ENCODE results near the gene XRN1.
"Not testable (repeated sequence)": the region's sequence is repeated elsewhere in the genome, so short reads cannot be mapped to it uniquely, and the experiment has no call there.

XRN1 gene

GRCh38 chr3:142363936-142364467, 83.8 kb downstream of the XRN1 start:
- no peak overlapping the region for H3K9ac ChIP-seq (ENCODE audit: insufficient read length)
- no peak for DNase-seq (ENCODE audit: low read depth, low spot score)
- no peak for TF ChIP-seq EZH2 (IDR thresholded peaks at IDR 0.05)
- TF ChIP-seq FOXP2 (optimal IDR thresholded peaks at IDR 0.05; ENCODE audit: control extremely low read depth, extremely low read length, insufficient read depth): no peak
- TF ChIP-seq POLR2AphosphoS5 (IDR thresholded peaks at IDR 0.05; ENCODE audit: borderline replicate concordance, low read depth, low read length): no peak
- no peaks in the 10 kb centered on the region for H3K9me3 ChIP-seq (ENCODE audit: low read depth, low read length)
- no peak overlapping the region for H3K27ac ChIP-seq
- H3K36me3 ChIP-seq (ENCODE audit: insufficient read depth, low read length): peaks cover 8% of the 10 kb centered on the region; the same call in 1 of the 2 replicates
- no peak overlapping the region for H3K4me3 ChIP-seq

DNA sequence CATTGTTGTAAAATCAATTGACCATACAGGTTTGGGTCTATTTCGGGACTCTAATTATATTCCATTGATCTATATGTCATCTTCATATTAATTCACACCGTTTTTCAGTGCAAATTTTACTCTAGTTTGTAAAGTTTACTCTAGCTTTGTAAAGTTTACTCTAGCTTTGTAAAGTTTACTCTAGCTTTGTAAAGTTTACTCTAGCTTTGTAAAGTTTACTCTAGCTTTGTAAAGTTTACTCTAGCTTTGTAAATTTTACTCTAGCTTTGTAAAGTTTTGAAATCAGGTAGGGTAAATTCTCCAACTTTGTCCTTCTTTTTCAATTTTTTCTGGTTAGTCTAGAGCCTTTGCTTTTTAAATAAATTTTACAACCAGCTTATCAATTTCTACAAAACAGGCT, 84.4 kb downstream of the XRN1 start:
- H3K36me3 ChIP-seq (ENCODE audit: insufficient read depth, low read length); H3K9ac ChIP-seq (ENCODE audit: insufficient read length); DNase-seq (ENCODE audit: low read depth, low spot score); H3K9me3 ChIP-seq (ENCODE audit: low read depth, low read length); H3K27ac ChIP-seq; H3K4me3 ChIP-seq: not testable (repeated sequence)

DNA sequence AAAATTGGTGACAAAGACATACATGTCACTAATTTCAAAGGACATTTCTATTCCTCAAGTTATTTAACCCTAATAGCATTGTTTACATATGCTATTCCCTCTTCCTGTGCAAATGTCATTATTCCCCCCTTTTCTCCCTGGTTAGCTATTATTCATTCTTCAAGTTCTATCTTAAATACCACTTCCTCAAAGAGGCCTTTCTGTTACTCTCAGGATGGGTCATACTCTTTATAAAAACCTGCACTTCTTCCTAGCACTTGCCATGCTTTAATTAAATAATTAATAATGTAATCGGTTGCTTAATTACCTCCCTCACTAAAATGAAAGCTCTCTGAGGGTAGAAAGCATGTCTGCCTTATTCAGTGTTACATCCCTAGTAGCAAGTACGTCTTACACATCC, 88.5 kb downstream of the XRN1 start:
- H3K9ac ChIP-seq (ENCODE audit: insufficient read length): no peak overlapping the region
- peaks cover 38% of the 10 kb centered on the region for H3K36me3 ChIP-seq (ENCODE audit: insufficient read depth, low read length)
- H3K9me3 ChIP-seq (ENCODE audit: low read depth, low read length): no peaks in the 10 kb centered on the region
- no peak for TF ChIP-seq POLR2AphosphoS5 (IDR thresholded peaks at IDR 0.05; ENCODE audit: borderline replicate concordance, low read depth, low read length)
- TF ChIP-seq FOXP2 (optimal IDR thresholded peaks at IDR 0.05; ENCODE audit: control extremely low read depth, extremely low read length, insufficient read depth): no peak
- TF ChIP-seq EZH2 (IDR thresholded peaks at IDR 0.05): no peak
- DNase-seq (ENCODE audit: low read depth, low spot score): no peak
- no peak overlapping the region for H3K27ac ChIP-seq
- no peak overlapping the region for H3K4me3 ChIP-seq

DNA sequence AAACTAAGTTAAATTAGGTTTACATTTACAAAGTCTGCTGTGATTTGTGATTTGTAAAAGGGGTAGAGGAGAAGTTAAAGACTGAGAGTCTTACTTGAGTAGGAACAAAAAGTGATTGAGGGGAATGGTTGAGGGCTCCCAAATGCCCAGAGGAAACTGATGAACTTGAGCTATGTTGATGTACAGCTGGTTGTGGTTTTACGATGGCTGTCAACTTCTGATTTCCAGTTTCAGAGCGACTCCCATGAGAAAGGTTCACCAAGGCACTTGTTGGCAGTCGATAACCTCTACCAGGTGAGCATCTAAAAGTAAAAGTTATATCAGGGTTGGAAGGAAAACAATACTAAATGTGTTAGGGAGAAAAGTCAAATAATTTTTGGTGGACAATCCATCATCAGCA, 91.0 kb downstream of the XRN1 start:
- DNase-seq (ENCODE audit: low read depth, low spot score): no peak
- Histone ChIP-seq H3K36me3 (ENCODE audit: insufficient read depth, low read length) (peaks cover 47% of the 10 kb centered on the region), H3K9me3 (ENCODE audit: low read depth, low read length) (no peaks in the 10 kb centered on the region), H3K27ac (no peak overlapping the region), H3K4me3 (no peak overlapping the region), H3K9ac (ENCODE audit: insufficient read length) (no peak overlapping the region)
- no peak for TF ChIP-seq FOXP2 (optimal IDR thresholded peaks at IDR 0.05; ENCODE audit: control extremely low read depth, extremely low read length, insufficient read depth)
- TF ChIP-seq POLR2AphosphoS5 (IDR thresholded peaks at IDR 0.05; ENCODE audit: borderline replicate concordance, low read depth, low read length): no peak
- no peak for TF ChIP-seq EZH2 (IDR thresholded peaks at IDR 0.05)

DNA sequence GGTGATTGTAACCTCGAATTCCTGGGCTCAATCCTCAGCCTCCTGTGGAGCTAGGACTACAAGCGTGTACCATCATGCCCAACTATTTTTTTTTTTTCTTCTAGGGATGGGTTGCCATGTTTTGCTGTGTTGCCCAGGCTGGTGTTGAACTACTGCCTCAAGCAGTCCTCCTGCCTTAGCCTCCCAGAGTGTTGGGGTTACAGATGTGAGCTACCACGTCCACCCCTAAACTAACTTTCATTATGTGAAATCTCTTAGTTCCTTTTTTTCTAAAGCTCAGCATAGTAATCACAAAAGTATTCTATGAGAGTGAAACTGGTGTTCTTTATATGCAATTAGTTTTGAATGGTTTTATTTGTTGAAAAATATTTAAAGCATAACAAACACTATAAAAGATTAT, 92.1 kb downstream of the XRN1 start:
- no peak overlapping the region for H3K27ac ChIP-seq
- no peaks in the 10 kb centered on the region for H3K9me3 ChIP-seq (ENCODE audit: low read depth, low read length)
- no peak overlapping the region for H3K4me3 ChIP-seq
- DNase-seq (ENCODE audit: low read depth, low spot score): no peak
- no peak for TF ChIP-seq EZH2 (IDR thresholded peaks at IDR 0.05)
- TF ChIP-seq POLR2AphosphoS5 (IDR thresholded peaks at IDR 0.05; ENCODE audit: borderline replicate concordance, low read depth, low read length): no peak
- no peak for TF ChIP-seq FOXP2 (optimal IDR thresholded peaks at IDR 0.05; ENCODE audit: control extremely low read depth, extremely low read length, insufficient read depth)
- H3K36me3 ChIP-seq (ENCODE audit: insufficient read depth, low read length): peaks cover 42% of the 10 kb centered on the region
- H3K9ac ChIP-seq (ENCODE audit: insufficient read length): no peak overlapping the region

- Histone ChIP-seq H3K27ac (no peak overlapping the region), H3K9me3 (ENCODE audit: low read depth, low read length) (no peaks in the 10 kb centered on the region), H3K4me3 (no peak overlapping the region), H3K9ac (ENCODE audit: insufficient read length) (no peak overlapping the region), H3K36me3 (ENCODE audit: insufficient read depth, low read length) (peaks cover 42% of the 10 kb centered on the region)
- TF ChIP-seq FOXP2 (optimal IDR thresholded peaks at IDR 0.05; ENCODE audit: control extremely low read depth, extremely low read length, insufficient read depth) (no peak), EZH2 (IDR thresholded peaks at IDR 0.05) (no peak), POLR2AphosphoS5 (IDR thresholded peaks at IDR 0.05; ENCODE audit: borderline replicate concordance, low read depth, low read length) (no peak)
- no peak for DNase-seq (ENCODE audit: low read depth, low spot score)
These were observed 93.8 kb downstream of the XRN1 start for GRCh38 chr3:142354076-142354475.

DNA sequence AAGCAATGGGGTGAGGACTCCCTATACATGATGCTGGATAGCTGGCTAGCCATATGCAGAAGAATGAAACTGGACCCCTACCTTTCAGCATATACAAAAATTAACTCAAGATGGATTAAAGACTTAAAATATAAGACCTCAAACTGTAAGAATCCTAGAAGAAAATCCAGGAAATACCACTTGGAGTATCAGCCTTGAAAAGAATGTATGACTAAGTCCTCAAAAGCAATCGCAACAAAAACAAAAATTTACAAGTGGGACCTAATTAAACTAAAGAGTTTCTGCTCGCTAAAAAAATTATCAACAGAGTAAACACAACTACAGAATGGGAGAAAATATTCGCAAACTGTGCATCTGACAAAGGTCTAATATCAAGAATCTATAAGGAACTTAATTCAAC, 94.3 kb downstream of the XRN1 start:
- TF ChIP-seq FOXP2 (optimal IDR thresholded peaks at IDR 0.05; ENCODE audit: control extremely low read depth, extremely low read length, insufficient read depth) (no peak), EZH2 (IDR thresholded peaks at IDR 0.05) (no peak), POLR2AphosphoS5 (IDR thresholded peaks at IDR 0.05; ENCODE audit: borderline replicate concordance, low read depth, low read length) (no peak)
- no peak overlapping the region for H3K4me3 ChIP-seq
- H3K9me3 ChIP-seq (ENCODE audit: low read depth, low read length): no peaks in the 10 kb centered on the region
- no peak for DNase-seq (ENCODE audit: low read depth, low spot score)
- H3K9ac ChIP-seq (ENCODE audit: insufficient read length): no peak overlapping the region
- no peak overlapping the region for H3K27ac ChIP-seq
- peaks cover 42% of the 10 kb centered on the region for H3K36me3 ChIP-seq (ENCODE audit: insufficient read depth, low read length)

GRCh38 chr3:142352698-142353097, 95.1 kb downstream of the XRN1 start:
- DNase-seq (ENCODE audit: low read depth, low spot score); H3K4me3 ChIP-seq; H3K9ac ChIP-seq (ENCODE audit: insufficient read length); H3K27ac ChIP-seq; H3K9me3 ChIP-seq (ENCODE audit: low read depth, low read length): not testable (repeated sequence)
- peaks cover 38% of the 10 kb centered on the region for H3K36me3 ChIP-seq (ENCODE audit: insufficient read depth, low read length)

- Histone ChIP-seq H3K9me3 (ENCODE audit: low read depth, low read length) (no peaks in the 10 kb centered on the region), H3K9ac (ENCODE audit: insufficient read length) (no peak overlapping the region), H3K4me3 (no peak overlapping the region), H3K27ac (no peak overlapping the region), H3K36me3 (ENCODE audit: insufficient read depth, low read length) (peaks cover 12% of the 10 kb centered on the region)
- no peak for DNase-seq (ENCODE audit: low read depth, low spot score)
- TF ChIP-seq EZH2 (IDR thresholded peaks at IDR 0.05) (no peak), FOXP2 (optimal IDR thresholded peaks at IDR 0.05; ENCODE audit: control extremely low read depth, extremely low read length, insufficient read depth) (no peak), POLR2AphosphoS5 (IDR thresholded peaks at IDR 0.05; ENCODE audit: borderline replicate concordance, low read depth, low read length) (no peak)
These were observed 99.4 kb downstream of the XRN1 start for GRCh38 chr3:142348460-142348859.
